GM12878 (cell line): ENCODE data around the gene KIFBP. TPM values are rescaled to one million over a fixed set of nuclear protein-coding genes. Genes with fewer than 3 reads are reported as not detected.

Experiments
- ATAC-seq: fragments of 200-7000 bp; cut with Tn5 transposase; 3 replicates; pipeline ENCODE4 v1.9.1; 2020; ENCODE audit warnings: mild to moderate bottlenecking, moderate library complexity
- BruUV-seq: library from RNA; stranded (reverse); fragments of 400-500 nt; replicated peaks from 2 replicates; lab custom pipeline; 2021; lab: Mats Ljungman, UMichigan
- CTCF ChIA-PET: fragments of 300-600 bp; sonication (Branson Sonifier 250); formaldehyde crosslinking; extraction: SDS; loops from one replicate; lab custom pipeline; 2021; ENCODE audit warnings: inconsistent platforms; lab: Yijun Ruan, JAX
- POLR2A ChIA-PET: fragments of 350-600 bp; formaldehyde crosslinking; extraction: SDS; loops from one replicate; lab custom pipeline; 2021; ENCODE audit warnings: inconsistent platforms; lab: Charles Lee
- RAD21 ChIA-PET: fragments of 300-600 bp; sonication (Branson Sonifier 250); formaldehyde crosslinking; loops from one replicate; lab custom pipeline; 2023; ENCODE audit warnings: antibody characterized with exemption; ENCODE audit not compliant: unreplicated experiment; lab: Charles Lee
- SMC1A ChIA-PET: fragments of 300-600 bp; sonication (Branson Sonifier 250); formaldehyde crosslinking; loops from one replicate; lab custom pipeline; 2023; ENCODE audit not compliant: unreplicated experiment, uncharacterized antibody; lab: Charles Lee
- DNase-seq: peaks from one replicate; pipeline ENCODE4 v3.0.0-alpha.2; 2011; ENCODE audit warnings: low read depth, low spot score
- FAIRE-seq: peaks from 3 replicates; lab custom pipeline; 2011; peaks lifted over from hg19 to GRCh38; lab: Jason Lieb, UNC
- H2AFZ ChIP-seq: 2 replicates; pipeline ENCODE4 v1.6.0; 2011; ENCODE audit warnings: low read depth, low read length, control low read depth; ENCODE audit not compliant: control insufficient read depth
- H3K27ac ChIP-seq: 2 replicates; pipeline ENCODE4 v1.5.1; 2011; ENCODE audit warnings: control low read depth; ENCODE audit not compliant: control insufficient read depth, insufficient read depth
- H3K27me3 ChIP-seq, 2 experiments: replicated peaks in 1 of 2; 2 replicates each; pipeline versions ENCODE4 v1.6.0 to v1.6.1; 2011; ENCODE audit warnings: low read length in 1 of 2; ENCODE audit not compliant: control insufficient read depth in 2 of 2, insufficient read depth in 2 of 2
- H3K36me3 ChIP-seq, 2 experiments: 2 replicates each; pipeline ENCODE4 v1.5.1; 2011; ENCODE audit warnings: low read length in 1 of 2; ENCODE audit not compliant: control insufficient read depth in 2 of 2, insufficient read depth in 2 of 2
- H3K4me1 ChIP-seq: 2 replicates; pipeline ENCODE4 v1.6.1; 2011; ENCODE audit warnings: mild to moderate bottlenecking, low read length, moderate library complexity, mixed read lengths; ENCODE audit not compliant: control insufficient read depth, insufficient read depth
- H3K4me2 ChIP-seq: 2 replicates; pipeline ENCODE4 v1.6.0; 2011; ENCODE audit warnings: control low read depth; ENCODE audit not compliant: control insufficient read depth, insufficient read depth
- H3K4me3 ChIP-seq: fragments of 200-600 bp; sonication (generic); 2 replicates; pipeline ENCODE4 v1.5.1; 2016
- H3K79me2 ChIP-seq: 2 replicates; pipeline ENCODE4 v1.6.0; 2011; ENCODE audit warnings: low read length; ENCODE audit not compliant: control insufficient read depth, insufficient read depth
- H3K9ac ChIP-seq: 2 replicates; pipeline ENCODE4 v1.8.0; 2011; ENCODE audit warnings: low read length, control low read depth, mixed read lengths; ENCODE audit not compliant: control insufficient read depth, insufficient read depth
- H3K9me3 ChIP-seq: replicated peaks from 3 replicates; pipeline ENCODE4 v1.5.1; 2011; ENCODE audit warnings: mild to moderate bottlenecking, low read length; ENCODE audit not compliant: control insufficient read depth, insufficient read depth
- H4K20me1 ChIP-seq: 2 replicates; pipeline ENCODE4 v1.6.0; 2011; ENCODE audit not compliant: control insufficient read depth, insufficient read depth
- BACH1 ChIP-seq: fragments of 450-650 bp; IDR thresholded peaks from 2 replicates; pipeline ENCODE4 v1.6.1; 2017; ENCODE audit warnings: mild to moderate bottlenecking, borderline replicate concordance
- CBX5 ChIP-seq: sonication (generic); IDR thresholded peaks from 2 replicates; pipeline ENCODE4 v1.6.1; 2016; ENCODE audit warnings: low read depth, moderate library complexity, mild to moderate bottlenecking, inconsistent platforms
- CTCF ChIP-seq, 3 experiments: IDR thresholded peaks in 2 of 3; conservative IDR thresholded peaks in 1 of 3; 2 replicates each; pipeline ENCODE4 v1.5.1; 2011; ENCODE audit warnings: low read depth in 3 of 3, low read length in 3 of 3, mild to moderate bottlenecking in 3 of 3, control low read depth in 2 of 3, moderate library complexity in 2 of 3, inconsistent platforms in 1 of 3, mixed read lengths in 1 of 3; ENCODE audit not compliant: control insufficient read depth in 2 of 3, insufficient read depth in 1 of 3; ENCODE audit errors: extremely low read depth in 1 of 3
- EED ChIP-seq: sonication (generic); IDR thresholded peaks from 2 replicates; pipeline ENCODE4 v1.6.1; 2016; ENCODE audit warnings: antibody characterized with exemption, low read depth
- ETV6 ChIP-seq, 2 experiments: fragments of 450-650 bp in 1 of 2; IDR thresholded peaks in 1 of 2; conservative IDR thresholded peaks in 1 of 2; 2 replicates each; pipeline ENCODE4 v1.6.1; 2014; ENCODE audit warnings: antibody characterized with exemption in 1 of 2, borderline replicate concordance in 1 of 2, low read depth in 1 of 2, mild to moderate bottlenecking in 1 of 2, moderate library complexity in 1 of 2
- IKZF1 ChIP-seq: fragments of 450-650 bp; conservative IDR thresholded peaks from 2 replicates; pipeline ENCODE4 v1.6.1; 2017; ENCODE audit warnings: antibody characterized with exemption, mild to moderate bottlenecking
- IKZF2 ChIP-seq, 2 experiments: fragments of 450-650 bp; IDR thresholded peaks; 2 replicates each; pipeline ENCODE4 v1.6.1; 2017; ENCODE audit warnings: mild to moderate bottlenecking in 2 of 2, moderate library complexity in 2 of 2
- JUND ChIP-seq: IDR thresholded peaks from 2 replicates; pipeline ENCODE4 v1.6.1; 2012; ENCODE audit warnings: low read depth, mild to moderate bottlenecking, low read length, improper control_type of control experiment, moderate library complexity
- MEF2B ChIP-seq: fragments of 450-650 bp; IDR thresholded peaks from 2 replicates; pipeline ENCODE4 v1.6.1; 2018; ENCODE audit warnings: mild to moderate bottlenecking, moderate library complexity; ENCODE audit not compliant: partially characterized antibody, poor library complexity, severe bottlenecking
- NBN ChIP-seq: fragments of 450-650 bp; IDR thresholded peaks from 2 replicates; pipeline ENCODE4 v1.6.1; 2016
- SMAD5 ChIP-seq: IDR thresholded peaks from 2 replicates; pipeline ENCODE4 v1.6.1; 2016; ENCODE audit warnings: antibody characterized with exemption, low read depth
- SP1 ChIP-seq: IDR thresholded peaks from one replicate; pipeline ENCODE4 v1.6.1; 2011; ENCODE audit warnings: low read depth, low read length
- SPI1 ChIP-seq: IDR thresholded peaks from 2 replicates; pipeline ENCODE4 v1.6.1; 2011; ENCODE audit warnings: low read depth, mild to moderate bottlenecking, low read length, moderate library complexity, borderline replicate concordance; ENCODE audit not compliant: insufficient read depth
- ZNF687 ChIP-seq: fragments of 450-650 bp; IDR thresholded peaks from 2 replicates; pipeline ENCODE4 v1.6.1; 2017; ENCODE audit warnings: mild to moderate bottlenecking, moderate library complexity
- WGBS: methylation state at CpG from one replicate; pipeline ENCODE4 v1.1.6; 2016; ENCODE audit warnings: low lambda C conversion rate; ENCODE audit not compliant: insufficient replicate concordance, insufficient coverage; ENCODE audit errors: missing lambda C conversion rate; 5-methylcytosine and 5-hydroxymethylcytosine counted together
- in situ Hi-C: fragments of 300-500 bp; cut with MboI; formaldehyde crosslinking; loops from 9 replicates; pipeline ENCODE4 v1.14.3; 2018; ENCODE audit warnings: mixed read lengths
- intact Hi-C: fragments of 100-400 bp; cut with micrococcal nuclease; formaldehyde crosslinking; loops from one replicate; pipeline ENCODE4 v1.14.2; 2022; ENCODE audit not compliant: unreplicated experiment
- polyA plus RNA-seq, 11 experiments: library from polyadenylated mRNA; depleted of rRNA in 4 of 11; unstranded in 6 of 11; stranded (reverse) in 5 of 11; fragments of >200 nt; fragmentation: Nextera tagmentation in 4 of 11; fragmentation: Illumina TruSeq in 1 of 11; extraction: Ambion mirVana in 4 of 11; extraction: Trizol in 1 of 11; gene quantifications; 1 replicate in 1 of 11; 2 replicates in 10 of 11; pipeline versions ENCODE4 v1.2.1 to v1.2.3, GENCODE V29; 2011 to 2016; ENCODE audit warnings: inconsistent platforms in 2 of 11, missing spikeins in 2 of 11, low read depth in 1 of 11
- total RNA-seq, 4 experiments: library from RNA; depleted of rRNA in 3 of 4; stranded (reverse); fragments of >200 nt in 3 of 4; fragmentation: Illumina TruSeq in 1 of 4; extraction: Trizol in 1 of 4; gene quantifications; 2 replicates each; pipeline versions ENCODE4 v1.2.1 to v1.2.3, GENCODE V29; 2013 to 2021

The KIFBP gene
- total and polyA plus RNA-seq, 10 of the 15 experiments (the other 5 are each of a cell fraction or from before 2014, with no cell fraction given), result 8.6 to 29.5 (median 18.7) TPM

- peak overlapping the region; percentile 11 for H3K9ac ChIP-seq
- SMC1A ChIA-PET, result interaction anchor here (0.6 to 17.6 kb wide), 6 partner anchors 5 to 153 kb away, joined by 3 to 355 read pairs (median 44); partner anchors contain the start of gene SRGN
- intact Hi-C loops, result no loop called here
- TF ChIP-seq BACH1 (0 out of 2 replicates have a peak, but pooled peaks have one; percentile 14), IKZF1 (peak; percentile 66), CTCF (IDR thresholded peaks at IDR 0.05 in 2 of 3, conservative IDR thresholded peaks at IDR 0.05 in 1 of 3; ENCODE audit: control insufficient read depth in 2 of 3, extremely low read depth in 1 of 3, insufficient read depth in 1 of 3, low read depth in 3 of 3, low read length in 3 of 3) (peak in 1 of 3 experiments; percentile 13; a peak in 1 of 6 replicates), SMAD5 (0 out of 2 replicates have a peak, but pooled peaks have one; percentile 24), SP1 (no peak), EED (peak; percentile 70), CBX5 (no peak), ETV6 (conservative IDR thresholded peaks at IDR 0.05 in 1 of 2, IDR thresholded peaks at IDR 0.05 in 1 of 2; ENCODE audit: borderline replicate concordance in 1 of 2, low read depth in 1 of 2) (peak in 1 of 2 experiments; percentile 23; a peak in 1 of 4 replicates), JUND (no peak), NBN (0 out of 2 replicates have a peak, but pooled peaks have one; percentile 35), SPI1 (peak; percentile 73), ZNF687 (0 out of 2 replicates have a peak, but pooled peaks have one; percentile 56), MEF2B (peak; percentile 29), IKZF2 (IDR thresholded peaks at IDR 0.05) (peak; percentile 21 to 39; a peak in 1 of 4 replicates)
- TF ChIP-seq, all 136 proteins: peak for 11
- peak overlapping the region; percentile 61 for H3K4me2 ChIP-seq
- no peaks in the 10 kb centered on the region for H4K20me1 ChIP-seq
- H3K4me3 ChIP-seq, result no peak overlapping the region
- no peaks in the 10 kb centered on the region for H3K9me3 ChIP-seq
- 51% methylated on average over 14 of the region's 14 CpGs for WGBS
- no peaks in the 10 kb centered on the region for H3K27me3 ChIP-seq
- H3K36me3 ChIP-seq, result no peaks in the 10 kb centered on the region
- no peak for FAIRE-seq
- no peak for DNase-seq
- H3K79me2 ChIP-seq, result peaks cover 3% of the 10 kb centered on the region
- BruUV-seq, result no TSS peak
- no peak; the same call in 2 of the 3 replicates for ATAC-seq
- ChIA-PET POLR2A (interaction anchor here (1.4 to 16.7 kb wide), 5 partner anchors 7 to 52 kb away, joined by 4 to 312 read pairs (median 76); partner anchors contain the start of gene SRGN), RAD21 (interaction anchor here (7.3 to 25.6 kb wide), 3 partner anchors 7 to 31 kb away, joined by 83 to 544 read pairs (median 197); partner anchors contain the start of gene SRGN), CTCF (interaction anchor here (0.6 to 14.3 kb wide), 7 partner anchors 8 to 261 kb away, joined by 3 to 121 read pairs (median 5); no protein-coding TSS in a partner anchor)
- H3K27ac ChIP-seq, result peak overlapping the region; percentile 72
- peak overlapping the region; percentile 79 for H2AFZ ChIP-seq
- peaks cover 66% of the 10 kb centered on the region for H3K4me1 ChIP-seq
- in situ Hi-C loops, result no loop called here
These were observed 68.8 kb downstream of the KIFBP start for GRCh38 chr10:69057261-69057950.
